Astrocyte (in vitro differentiated cells and primary cell): ENCODE results near the gene PTPRN2. TPM values are rescaled to one million over a fixed set of nuclear protein-coding genes. Genes with fewer than 3 reads are reported as not detected.

ENCODE experiments used
- DNase-seq: peaks from one replicate; pipeline ENCODE4 v3.0.0-alpha.2; 2010; ENCODE audit warnings: low read depth
- FAIRE-seq: peaks from 2 replicates; lab custom pipeline; 2011; peaks lifted over from hg19 to GRCh38; lab: Jason Lieb, UNC
- H2AFZ ChIP-seq: 2 replicates; pipeline ENCODE4 v1.6.0; 2012; ENCODE audit warnings: low read depth, low read length, inconsistent platforms
- H3K27ac ChIP-seq: 2 replicates; pipeline ENCODE4 v1.5.1; 2011; ENCODE audit warnings: low read depth, low read length, inconsistent platforms
- H3K27me3 ChIP-seq: 2 replicates; pipeline ENCODE4 v1.6.0; 2011; ENCODE audit warnings: low read length, inconsistent platforms; ENCODE audit not compliant: insufficient read depth
- H3K36me3 ChIP-seq: 2 replicates; pipeline ENCODE4 v1.5.1; 2011; ENCODE audit warnings: low read length, inconsistent platforms; ENCODE audit not compliant: insufficient read depth
- H3K4me1 ChIP-seq: 2 replicates; pipeline ENCODE4 v1.5.1; 2011; ENCODE audit warnings: low read length, inconsistent platforms; ENCODE audit not compliant: insufficient read depth
- H3K4me2 ChIP-seq: 2 replicates; pipeline ENCODE4 v1.6.0; 2012; ENCODE audit warnings: low read length, inconsistent platforms
- H3K4me3 ChIP-seq: 2 replicates; pipeline ENCODE4 v1.5.1; 2011; ENCODE audit warnings: low read depth, mild to moderate bottlenecking, low read length, inconsistent platforms; ENCODE audit not compliant: insufficient read depth
- H3K79me2 ChIP-seq: 2 replicates; pipeline ENCODE4 v1.6.0; 2012; ENCODE audit warnings: mild to moderate bottlenecking, low read length, inconsistent platforms; ENCODE audit not compliant: insufficient read depth
- H3K9ac ChIP-seq: 2 replicates; pipeline ENCODE4 v1.6.0; 2012; ENCODE audit warnings: mild to moderate bottlenecking, low read length, inconsistent platforms
- H3K9me3 ChIP-seq: 2 replicates; pipeline ENCODE4 v1.5.1; 2012; ENCODE audit warnings: low read depth, mild to moderate bottlenecking, low read length, inconsistent platforms; ENCODE audit not compliant: insufficient read depth
- H4K20me1 ChIP-seq: 2 replicates; pipeline ENCODE4 v1.6.0; 2012; ENCODE audit warnings: low read length, inconsistent platforms; ENCODE audit not compliant: insufficient read depth
- H3K27ac Mint-ChIP-seq: one replicate; pipeline ENCODE4 v1.8.0; 2021; ENCODE audit warnings: mild to moderate bottlenecking, mixed read lengths; ENCODE audit not compliant: unreplicated experiment
- H3K27me3 Mint-ChIP-seq: one replicate; pipeline ENCODE4 v1.8.0; 2021; ENCODE audit warnings: low read depth, mixed read lengths; ENCODE audit not compliant: unreplicated experiment
- H3K36me3 Mint-ChIP-seq: one replicate; pipeline ENCODE4 v1.8.0; 2021; ENCODE audit warnings: low read depth, mixed read lengths; ENCODE audit not compliant: unreplicated experiment
- H3K4me1 Mint-ChIP-seq: one replicate; pipeline ENCODE4 v1.8.0; 2021; ENCODE audit warnings: low read depth, mixed read lengths; ENCODE audit not compliant: unreplicated experiment
- H3K4me3 Mint-ChIP-seq: one replicate; pipeline ENCODE4 v1.8.0; 2021; ENCODE audit warnings: mild to moderate bottlenecking, moderate library complexity, mixed read lengths; ENCODE audit not compliant: unreplicated experiment
- H3K9me3 Mint-ChIP-seq: one replicate; pipeline ENCODE4 v1.8.0; 2021; ENCODE audit warnings: mild to moderate bottlenecking, mixed read lengths; ENCODE audit not compliant: unreplicated experiment
- CTCF ChIP-seq: IDR thresholded peaks from 2 replicates; pipeline ENCODE4 v1.5.1; 2011; ENCODE audit warnings: low read depth, mild to moderate bottlenecking, inconsistent platforms, low read length, moderate library complexity; ENCODE audit not compliant: insufficient read depth
- EZH2 ChIP-seq: IDR thresholded peaks from 2 replicates; pipeline ENCODE4 v1.6.1; 2012; ENCODE audit warnings: mild to moderate bottlenecking, low read length, inconsistent platforms; ENCODE audit not compliant: insufficient read depth
- total RNA-seq: library from RNA; stranded (reverse); gene quantifications from 2 replicates; pipeline ENCODE4 v1.2.1, GENCODE V29; 2021

Gene PTPRN2
- total RNA-seq, 1 donor from 2014 or later, result 0.09 TPM

GRCh38 chr7:158259671-158260418 is 327.8 kb downstream of the PTPRN2 start:
- H3K4me2 ChIP-seq, result no peak overlapping the region
- H3K36me3 ChIP-seq, result no peaks in the 10 kb centered on the region
- no peak overlapping the region for H3K4me3 ChIP-seq
- Mint-ChIP-seq H3K4me1 (no peaks in the 10 kb centered on the region), H3K27ac (no peak overlapping the region), H3K9me3 (peaks cover 32% of the 10 kb centered on the region), H3K27me3 (no peaks in the 10 kb centered on the region), H3K36me3 (no peaks in the 10 kb centered on the region), H3K4me3 (no peak overlapping the region)
- no peak overlapping the region for H3K9ac ChIP-seq
- no peaks in the 10 kb centered on the region for H3K79me2 ChIP-seq
- no peaks in the 10 kb centered on the region for H4K20me1 ChIP-seq
- FAIRE-seq, result no peak
- H3K27ac ChIP-seq, result no peak overlapping the region
- no peaks in the 10 kb centered on the region for H3K27me3 ChIP-seq
- DNase-seq, result no peak
- no peaks in the 10 kb centered on the region for H3K4me1 ChIP-seq
- H3K9me3 ChIP-seq, result peaks cover 42% of the 10 kb centered on the region
- TF ChIP-seq CTCF (no peak), EZH2 (no peak)
- H2AFZ ChIP-seq, result no peak overlapping the region

- Histone ChIP-seq H3K27me3 (no peaks in the 10 kb centered on the region), H3K79me2 (no peaks in the 10 kb centered on the region), H4K20me1 (no peaks in the 10 kb centered on the region), H3K4me2 (no peak overlapping the region), H2AFZ (no peak overlapping the region), H3K27ac (no peak overlapping the region), H3K9ac (no peak overlapping the region), H3K4me3 (no peak overlapping the region), H3K9me3 (peaks cover 37% of the 10 kb centered on the region), H3K36me3 (no peaks in the 10 kb centered on the region), H3K4me1 (no peaks in the 10 kb centered on the region)
- Mint-ChIP-seq H3K27me3 (no peaks in the 10 kb centered on the region), H3K9me3 (peaks cover 31% of the 10 kb centered on the region), H3K27ac (no peak overlapping the region), H3K4me3 (no peak overlapping the region), H3K36me3 (no peaks in the 10 kb centered on the region), H3K4me1 (no peaks in the 10 kb centered on the region)
- TF ChIP-seq EZH2, result no peak
- no peak for TF ChIP-seq CTCF
- FAIRE-seq, result no peak
- no peak for DNase-seq
Observed at GRCh38 chr7:158259141-158259540, 328.5 kb downstream of the PTPRN2 start.
